Fibroblast of villous mesenchyme (primary cell): ENCODE measurements around the gene HDAC10. TPM values are rescaled to one million over a fixed set of nuclear protein-coding genes. Genes with fewer than 3 reads are reported as not detected.

Source experiments
- DNase-seq: peaks from one replicate; pipeline ENCODE4 v3.0.0-alpha.2; 2010; ENCODE audit warnings: low read depth
- H3K4me3 ChIP-seq: 2 replicates; pipeline ENCODE4 v1.5.1; 2011; ENCODE audit warnings: low read depth, mild to moderate bottlenecking, low read length
- total RNA-seq: library from RNA; depleted of rRNA; stranded (reverse); fragments of >200 nt; gene quantifications from 2 replicates; pipeline ENCODE4 v1.2.3, GENCODE V29; 2012
- TF ChIP-seq, protein P1 (sequence below): IDR thresholded peaks from 2 replicates; pipeline ENCODE4 v1.5.1; 2012; ENCODE audit warnings: low read depth, mild to moderate bottlenecking, low read length; ENCODE audit not compliant: insufficient read depth

The HDAC10 gene
- total RNA-seq, 1 donor = 19.4 TPM

DNA sequence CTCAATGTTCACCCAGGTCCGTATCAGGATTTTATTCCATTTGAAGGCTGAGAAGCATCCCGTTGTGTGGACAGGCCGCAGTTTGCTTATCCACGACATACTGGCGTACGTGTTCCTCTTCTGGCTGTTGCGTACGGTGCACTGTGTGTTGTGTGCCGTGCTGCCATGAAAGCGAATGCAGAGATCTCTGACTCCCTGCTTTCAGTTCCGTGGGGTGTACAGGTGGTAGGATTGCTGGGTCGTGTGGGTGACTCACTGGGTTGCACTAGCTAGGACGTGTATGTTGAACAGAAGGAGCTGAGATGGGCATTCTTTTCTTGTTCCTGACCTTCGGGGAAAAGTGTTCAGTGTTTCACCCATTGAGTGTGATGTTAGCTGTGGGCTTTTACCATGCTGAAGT lies 39.9 kb downstream of the HDAC10 start:
- DNase-seq = no peak
- TF ChIP-seq, protein P1, sequence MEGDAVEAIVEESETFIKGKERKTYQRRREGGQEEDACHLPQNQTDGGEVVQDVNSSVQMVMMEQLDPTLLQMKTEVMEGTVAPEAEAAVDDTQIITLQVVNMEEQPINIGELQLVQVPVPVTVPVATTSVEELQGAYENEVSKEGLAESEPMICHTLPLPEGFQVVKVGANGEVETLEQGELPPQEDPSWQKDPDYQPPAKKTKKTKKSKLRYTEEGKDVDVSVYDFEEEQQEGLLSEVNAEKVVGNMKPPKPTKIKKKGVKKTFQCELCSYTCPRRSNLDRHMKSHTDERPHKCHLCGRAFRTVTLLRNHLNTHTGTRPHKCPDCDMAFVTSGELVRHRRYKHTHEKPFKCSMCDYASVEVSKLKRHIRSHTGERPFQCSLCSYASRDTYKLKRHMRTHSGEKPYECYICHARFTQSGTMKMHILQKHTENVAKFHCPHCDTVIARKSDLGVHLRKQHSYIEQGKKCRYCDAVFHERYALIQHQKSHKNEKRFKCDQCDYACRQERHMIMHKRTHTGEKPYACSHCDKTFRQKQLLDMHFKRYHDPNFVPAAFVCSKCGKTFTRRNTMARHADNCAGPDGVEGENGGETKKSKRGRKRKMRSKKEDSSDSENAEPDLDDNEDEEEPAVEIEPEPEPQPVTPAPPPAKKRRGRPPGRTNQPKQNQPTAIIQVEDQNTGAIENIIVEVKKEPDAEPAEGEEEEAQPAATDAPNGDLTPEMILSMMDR = no peak
- no peak overlapping the region for H3K4me3 ChIP-seq

DNA sequence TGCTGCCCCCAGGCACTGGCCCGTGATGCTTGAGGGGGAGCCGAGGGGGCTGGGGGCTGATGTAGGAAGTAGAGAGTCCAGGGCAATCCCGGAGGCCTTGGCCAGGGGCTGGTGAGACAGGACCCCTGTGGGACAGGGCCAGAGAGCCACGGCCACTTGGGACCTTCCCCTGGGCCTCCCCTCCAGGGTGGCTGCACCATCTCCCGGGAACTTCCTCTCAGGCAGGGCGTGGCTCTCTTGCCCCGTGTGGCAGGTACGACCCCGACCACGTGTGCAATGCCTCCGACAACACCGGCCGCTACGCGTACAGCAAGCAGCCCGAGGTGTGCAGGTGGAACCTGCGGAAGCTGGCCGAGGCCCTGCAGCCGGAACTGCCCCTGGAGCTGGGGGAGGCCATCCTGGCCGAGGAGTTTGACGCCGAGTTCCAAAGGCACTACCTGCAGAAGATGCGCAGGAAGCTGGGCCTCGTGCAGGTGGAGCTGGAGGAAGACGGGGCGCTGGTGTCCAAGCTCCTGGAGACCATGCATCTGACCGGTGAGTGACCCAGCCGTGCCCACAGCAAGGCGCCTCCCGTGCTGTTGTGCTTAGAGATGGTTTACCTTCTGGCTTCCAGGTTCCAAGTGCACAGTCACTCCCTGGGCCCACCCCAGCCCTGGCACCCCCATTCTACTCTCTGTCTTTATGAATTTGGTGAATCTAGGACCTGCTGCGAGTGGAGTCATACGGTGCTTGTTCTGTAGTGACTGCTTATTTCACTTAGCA lies 40.5 kb downstream of the HDAC10 start:
- DNase-seq = no peak
- no peak overlapping the region for H3K4me3 ChIP-seq
- TF ChIP-seq, protein P1 = no peak

- no peak overlapping the region for H3K4me3 ChIP-seq
- peak; percentile 67 for DNase-seq
These were observed 41.2 kb downstream of the HDAC10 start for GRCh38 chr22:50209893-50210292.

GRCh38 chr22:50208939-50209892 lies 41.8 kb downstream of the HDAC10 start:
- H3K4me3 ChIP-seq = no peak overlapping the region
- no peak for DNase-seq
- TF ChIP-seq, protein P1 = no peak

More at GRCh38 chr22:50209893-50210292, 41.2 kb downstream of the HDAC10 start:
- TF ChIP-seq, protein P1 = peak; percentile 88

- H3K4me3 ChIP-seq = no peak overlapping the region
- DNase-seq = no peak
- TF ChIP-seq, protein P1 = no peak
These were observed 42.6 kb downstream of the HDAC10 start for GRCh38 chr22:50208430-50208938.

DNA sequence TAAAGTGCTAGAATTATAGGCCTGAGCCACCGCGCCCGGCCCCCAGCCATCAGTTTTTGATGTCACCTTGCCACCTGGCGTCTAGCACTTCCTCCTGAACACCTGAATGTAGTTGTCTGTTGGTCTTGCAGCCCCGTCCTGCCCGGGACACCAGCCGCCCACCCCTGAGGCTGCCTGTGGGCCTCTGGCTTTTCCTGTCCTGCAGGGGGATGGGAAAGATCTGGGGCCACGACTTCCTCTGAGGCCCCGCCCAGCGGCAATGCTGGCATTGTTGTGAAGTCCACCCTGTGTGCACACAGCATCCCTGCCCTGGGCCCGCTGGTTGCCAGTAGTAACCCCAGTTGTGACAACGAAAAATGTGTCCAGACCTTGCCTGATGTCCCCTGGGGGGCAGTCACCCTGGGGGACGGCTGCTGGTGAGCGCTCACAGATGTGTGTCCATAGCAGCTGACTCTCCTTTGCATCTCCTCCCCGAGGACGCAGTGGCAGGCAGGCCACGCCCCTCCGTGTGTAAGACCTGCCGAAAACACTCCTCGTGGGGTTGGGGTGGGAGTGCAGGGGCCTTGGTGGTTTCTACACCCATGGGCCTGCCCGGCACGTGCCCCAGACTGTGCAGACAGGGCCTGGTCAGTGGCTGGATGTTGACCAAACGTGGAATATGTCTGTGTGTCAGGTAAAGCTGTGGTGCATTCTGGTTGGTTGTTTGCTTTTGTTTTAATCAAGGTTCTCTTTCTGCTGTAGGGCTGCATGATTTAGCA lies 43.5 kb downstream of the HDAC10 start:
- TF ChIP-seq, protein P1 = no peak

More for the DNA sequence above, 43.5 kb downstream of the HDAC10 start:
- DNase-seq = no peak
- H3K4me3 ChIP-seq = no peak overlapping the region
